ENCODE results near the gene WNT8B.

Gene WNT8B

DNA sequence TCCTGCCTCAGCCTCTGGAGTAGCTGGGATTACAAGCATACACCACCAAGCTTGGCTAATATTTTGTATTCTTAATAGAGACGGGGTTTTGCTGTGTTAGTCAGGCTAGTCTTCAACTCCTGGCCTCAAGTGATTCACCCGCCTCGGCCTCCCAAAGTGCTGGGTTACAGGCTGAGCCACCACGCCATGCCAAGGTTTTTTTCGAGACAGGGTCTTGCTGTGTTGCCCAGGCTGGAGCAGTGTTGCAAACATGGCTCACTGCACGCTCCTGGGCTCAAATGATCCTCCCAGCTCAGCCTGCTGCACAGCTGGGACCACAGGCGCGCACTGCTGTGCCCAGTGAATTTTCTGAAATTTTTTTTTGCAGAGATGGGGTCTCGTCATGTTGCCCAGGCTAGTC, 60.1 kb downstream of the WNT8B start (continued):
- TF ChIP-seq, protein P1, sequence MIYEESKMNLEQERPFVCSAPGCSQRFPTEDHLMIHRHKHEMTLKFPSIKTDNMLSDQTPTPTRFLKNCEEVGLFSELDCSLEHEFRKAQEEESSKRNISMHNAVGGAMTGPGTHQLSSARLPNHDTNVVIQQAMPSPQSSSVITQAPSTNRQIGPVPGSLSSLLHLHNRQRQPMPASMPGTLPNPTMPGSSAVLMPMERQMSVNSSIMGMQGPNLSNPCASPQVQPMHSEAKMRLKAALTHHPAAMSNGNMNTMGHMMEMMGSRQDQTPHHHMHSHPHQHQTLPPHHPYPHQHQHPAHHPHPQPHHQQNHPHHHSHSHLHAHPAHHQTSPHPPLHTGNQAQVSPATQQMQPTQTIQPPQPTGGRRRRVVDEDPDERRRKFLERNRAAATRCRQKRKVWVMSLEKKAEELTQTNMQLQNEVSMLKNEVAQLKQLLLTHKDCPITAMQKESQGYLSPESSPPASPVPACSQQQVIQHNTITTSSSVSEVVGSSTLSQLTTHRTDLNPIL (CRISPR knock-in tag; IDR thresholded peaks at IDR 0.05; ENCODE audit: low read depth), result no peak
- TF ChIP-seq, protein P2, sequence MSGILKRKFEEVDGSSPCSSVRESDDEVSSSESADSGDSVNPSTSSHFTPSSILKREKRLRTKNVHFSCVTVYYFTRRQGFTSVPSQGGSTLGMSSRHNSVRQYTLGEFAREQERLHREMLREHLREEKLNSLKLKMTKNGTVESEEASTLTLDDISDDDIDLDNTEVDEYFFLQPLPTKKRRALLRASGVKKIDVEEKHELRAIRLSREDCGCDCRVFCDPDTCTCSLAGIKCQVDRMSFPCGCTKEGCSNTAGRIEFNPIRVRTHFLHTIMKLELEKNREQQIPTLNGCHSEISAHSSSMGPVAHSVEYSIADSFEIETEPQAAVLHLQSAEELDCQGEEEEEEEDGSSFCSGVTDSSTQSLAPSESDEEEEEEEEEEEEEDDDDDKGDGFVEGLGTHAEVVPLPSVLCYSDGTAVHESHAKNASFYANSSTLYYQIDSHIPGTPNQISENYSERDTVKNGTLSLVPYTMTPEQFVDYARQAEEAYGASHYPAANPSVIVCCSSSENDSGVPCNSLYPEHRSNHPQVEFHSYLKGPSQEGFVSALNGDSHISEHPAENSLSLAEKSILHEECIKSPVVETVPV (CRISPR knock-in tag; IDR thresholded peaks at IDR 0.05), result no peak
- no peak for TF ChIP-seq ZFP30 (CRISPR knock-in tag; IDR thresholded peaks at IDR 0.05)
- TF ChIP-seq RARB (CRISPR knock-in tag; IDR thresholded peaks at IDR 0.05), result no peak
- TF ChIP-seq PPARA (CRISPR knock-in tag; IDR thresholded peaks at IDR 0.05; ENCODE audit: borderline replicate concordance), result no peak

DNA sequence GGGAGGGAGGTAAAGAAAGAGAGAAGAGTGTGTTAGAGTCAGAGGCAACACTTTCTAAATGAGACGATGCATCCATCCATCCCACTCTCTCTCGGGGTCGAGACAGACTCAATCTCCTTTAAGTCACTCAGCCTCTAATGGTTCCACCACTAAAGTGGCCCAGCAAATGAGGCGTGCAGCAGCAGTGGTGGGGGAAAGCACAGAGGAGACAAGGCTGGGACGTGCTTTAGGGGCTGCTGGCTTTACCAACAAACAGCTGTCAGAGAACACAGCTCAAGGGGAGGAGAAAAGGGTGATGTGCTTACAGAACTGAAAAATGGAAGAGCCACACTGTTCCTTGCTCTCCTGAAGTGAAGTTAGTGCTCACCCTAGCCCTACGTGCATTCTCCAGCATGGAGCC, 61.4 kb downstream of the WNT8B start:
- TF ChIP-seq, protein P3, sequence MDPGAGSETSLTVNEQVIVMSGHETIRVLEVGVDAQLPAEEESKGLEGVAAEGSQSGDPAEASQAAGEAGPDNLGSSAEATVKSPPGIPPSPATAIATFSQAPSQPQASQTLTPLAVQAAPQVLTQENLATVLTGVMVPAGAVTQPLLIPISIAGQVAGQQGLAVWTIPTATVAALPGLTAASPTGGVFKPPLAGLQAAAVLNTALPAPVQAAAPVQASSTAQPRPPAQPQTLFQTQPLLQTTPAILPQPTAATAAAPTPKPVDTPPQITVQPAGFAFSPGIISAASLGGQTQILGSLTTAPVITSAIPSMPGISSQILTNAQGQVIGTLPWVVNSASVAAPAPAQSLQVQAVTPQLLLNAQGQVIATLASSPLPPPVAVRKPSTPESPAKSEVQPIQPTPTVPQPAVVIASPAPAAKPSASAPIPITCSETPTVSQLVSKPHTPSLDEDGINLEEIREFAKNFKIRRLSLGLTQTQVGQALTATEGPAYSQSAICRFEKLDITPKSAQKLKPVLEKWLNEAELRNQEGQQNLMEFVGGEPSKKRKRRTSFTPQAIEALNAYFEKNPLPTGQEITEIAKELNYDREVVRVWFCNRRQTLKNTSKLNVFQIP (CRISPR knock-in tag; IDR thresholded peaks at IDR 0.05; ENCODE audit: borderline replicate concordance, low read depth), result no peak
- no peak for TF ChIP-seq ESRRG (CRISPR knock-in tag; IDR thresholded peaks at IDR 0.05)
- TF ChIP-seq ARNTL (CRISPR knock-in tag; IDR thresholded peaks at IDR 0.05; ENCODE audit: borderline replicate concordance, low read depth), result no peak
- no peak for TF ChIP-seq ZNF565 (CRISPR knock-in tag; conservative IDR thresholded peaks at IDR 0.05; ENCODE audit: low read depth)
- TF ChIP-seq, protein P4, sequence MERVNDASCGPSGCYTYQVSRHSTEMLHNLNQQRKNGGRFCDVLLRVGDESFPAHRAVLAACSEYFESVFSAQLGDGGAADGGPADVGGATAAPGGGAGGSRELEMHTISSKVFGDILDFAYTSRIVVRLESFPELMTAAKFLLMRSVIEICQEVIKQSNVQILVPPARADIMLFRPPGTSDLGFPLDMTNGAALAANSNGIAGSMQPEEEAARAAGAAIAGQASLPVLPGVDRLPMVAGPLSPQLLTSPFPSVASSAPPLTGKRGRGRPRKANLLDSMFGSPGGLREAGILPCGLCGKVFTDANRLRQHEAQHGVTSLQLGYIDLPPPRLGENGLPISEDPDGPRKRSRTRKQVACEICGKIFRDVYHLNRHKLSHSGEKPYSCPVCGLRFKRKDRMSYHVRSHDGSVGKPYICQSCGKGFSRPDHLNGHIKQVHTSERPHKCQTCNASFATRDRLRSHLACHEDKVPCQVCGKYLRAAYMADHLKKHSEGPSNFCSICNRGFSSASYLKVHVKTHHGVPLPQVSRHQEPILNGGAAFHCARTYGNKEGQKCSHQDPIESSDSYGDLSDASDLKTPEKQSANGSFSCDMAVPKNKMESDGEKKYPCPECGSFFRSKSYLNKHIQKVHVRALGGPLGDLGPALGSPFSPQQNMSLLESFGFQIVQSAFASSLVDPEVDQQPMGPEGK (CRISPR knock-in tag; IDR thresholded peaks at IDR 0.05; ENCODE audit: borderline replicate concordance), result no peak
- TF ChIP-seq RARB (CRISPR knock-in tag; IDR thresholded peaks at IDR 0.05), result no peak
- no peak for TF ChIP-seq SNAI2 (CRISPR knock-in tag; IDR thresholded peaks at IDR 0.05)
- no peak for TF ChIP-seq BACH2 (CRISPR knock-in tag; IDR thresholded peaks at IDR 0.05; ENCODE audit: borderline replicate concordance)
- no peak for TF ChIP-seq CSDC2 (CRISPR knock-in tag; IDR thresholded peaks at IDR 0.05)
- no peak for TF ChIP-seq TCF4 (CRISPR knock-in tag; IDR thresholded peaks at IDR 0.05; ENCODE audit: borderline replicate concordance)
- TF ChIP-seq ZNF70 (CRISPR knock-in tag; IDR thresholded peaks at IDR 0.05), result no peak
- TF ChIP-seq ZC3H10 (CRISPR knock-in tag; IDR thresholded peaks at IDR 0.05), result no peak
- no peak for ATAC-seq

DNA sequence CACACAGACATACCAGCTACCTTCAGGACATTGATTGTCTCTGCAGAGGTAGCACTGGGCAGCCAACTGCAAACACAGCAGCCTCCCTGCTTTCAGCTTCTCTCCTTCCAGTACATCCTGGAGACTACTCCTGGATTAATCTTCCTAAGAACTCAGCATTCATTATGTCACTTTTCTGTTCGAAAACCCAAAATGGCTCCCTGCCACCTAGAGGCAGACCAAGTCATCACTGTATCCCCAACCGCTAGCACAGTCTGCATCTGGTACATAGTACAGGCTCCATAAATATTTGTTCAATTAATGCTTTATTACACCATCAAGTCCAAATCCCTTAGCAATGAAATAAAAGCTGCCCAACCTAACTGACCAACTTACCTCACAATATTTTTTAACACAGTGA, 61.8 kb downstream of the WNT8B start:
- no peak for ATAC-seq

More for the DNA sequence above, 61.8 kb downstream of the WNT8B start:
- no peak for TF ChIP-seq ZNF8 (CRISPR knock-in tag; IDR thresholded peaks at IDR 0.05)
- no peak for TF ChIP-seq RARB (CRISPR knock-in tag; IDR thresholded peaks at IDR 0.05)
- no peak for TF ChIP-seq OSR1 (CRISPR knock-in tag; IDR thresholded peaks at IDR 0.05)
- TF ChIP-seq ZFP30 (CRISPR knock-in tag; IDR thresholded peaks at IDR 0.05), result no peak
- TF ChIP-seq GLIS3 (CRISPR knock-in tag; IDR thresholded peaks at IDR 0.05), result no peak
- no peak for TF ChIP-seq ZNF70 (CRISPR knock-in tag; IDR thresholded peaks at IDR 0.05)
- TF ChIP-seq SNAI2 (CRISPR knock-in tag; IDR thresholded peaks at IDR 0.05), result no peak
- TF ChIP-seq ARNTL (CRISPR knock-in tag; IDR thresholded peaks at IDR 0.05; ENCODE audit: borderline replicate concordance, low read depth), result no peak
- no peak for TF ChIP-seq ZFP3 (CRISPR knock-in tag; IDR thresholded peaks at IDR 0.05)
- TF ChIP-seq, protein P4 (CRISPR knock-in tag; IDR thresholded peaks at IDR 0.05; ENCODE audit: borderline replicate concordance), result no peak
- TF ChIP-seq BACH2 (CRISPR knock-in tag; IDR thresholded peaks at IDR 0.05; ENCODE audit: borderline replicate concordance), result no peak
- TF ChIP-seq ZC3H10 (CRISPR knock-in tag; IDR thresholded peaks at IDR 0.05), result no peak
- TF ChIP-seq, protein P5, sequence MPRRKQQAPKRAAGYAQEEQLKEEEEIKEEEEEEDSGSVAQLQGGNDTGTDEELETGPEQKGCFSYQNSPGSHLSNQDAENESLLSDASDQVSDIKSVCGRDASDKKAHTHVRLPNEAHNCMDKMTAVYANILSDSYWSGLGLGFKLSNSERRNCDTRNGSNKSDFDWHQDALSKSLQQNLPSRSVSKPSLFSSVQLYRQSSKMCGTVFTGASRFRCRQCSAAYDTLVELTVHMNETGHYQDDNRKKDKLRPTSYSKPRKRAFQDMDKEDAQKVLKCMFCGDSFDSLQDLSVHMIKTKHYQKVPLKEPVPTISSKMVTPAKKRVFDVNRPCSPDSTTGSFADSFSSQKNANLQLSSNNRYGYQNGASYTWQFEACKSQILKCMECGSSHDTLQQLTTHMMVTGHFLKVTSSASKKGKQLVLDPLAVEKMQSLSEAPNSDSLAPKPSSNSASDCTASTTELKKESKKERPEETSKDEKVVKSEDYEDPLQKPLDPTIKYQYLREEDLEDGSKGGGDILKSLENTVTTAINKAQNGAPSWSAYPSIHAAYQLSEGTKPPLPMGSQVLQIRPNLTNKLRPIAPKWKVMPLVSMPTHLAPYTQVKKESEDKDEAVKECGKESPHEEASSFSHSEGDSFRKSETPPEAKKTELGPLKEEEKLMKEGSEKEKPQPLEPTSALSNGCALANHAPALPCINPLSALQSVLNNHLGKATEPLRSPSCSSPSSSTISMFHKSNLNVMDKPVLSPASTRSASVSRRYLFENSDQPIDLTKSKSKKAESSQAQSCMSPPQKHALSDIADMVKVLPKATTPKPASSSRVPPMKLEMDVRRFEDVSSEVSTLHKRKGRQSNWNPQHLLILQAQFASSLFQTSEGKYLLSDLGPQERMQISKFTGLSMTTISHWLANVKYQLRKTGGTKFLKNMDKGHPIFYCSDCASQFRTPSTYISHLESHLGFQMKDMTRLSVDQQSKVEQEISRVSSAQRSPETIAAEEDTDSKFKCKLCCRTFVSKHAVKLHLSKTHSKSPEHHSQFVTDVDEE (CRISPR knock-in tag; IDR thresholded peaks at IDR 0.05), result no peak
- TF ChIP-seq CSDC2 (CRISPR knock-in tag; IDR thresholded peaks at IDR 0.05), result no peak
